ENCODE measurements around the gene PPP1R9B.

PPP1R9B gene

DNA sequence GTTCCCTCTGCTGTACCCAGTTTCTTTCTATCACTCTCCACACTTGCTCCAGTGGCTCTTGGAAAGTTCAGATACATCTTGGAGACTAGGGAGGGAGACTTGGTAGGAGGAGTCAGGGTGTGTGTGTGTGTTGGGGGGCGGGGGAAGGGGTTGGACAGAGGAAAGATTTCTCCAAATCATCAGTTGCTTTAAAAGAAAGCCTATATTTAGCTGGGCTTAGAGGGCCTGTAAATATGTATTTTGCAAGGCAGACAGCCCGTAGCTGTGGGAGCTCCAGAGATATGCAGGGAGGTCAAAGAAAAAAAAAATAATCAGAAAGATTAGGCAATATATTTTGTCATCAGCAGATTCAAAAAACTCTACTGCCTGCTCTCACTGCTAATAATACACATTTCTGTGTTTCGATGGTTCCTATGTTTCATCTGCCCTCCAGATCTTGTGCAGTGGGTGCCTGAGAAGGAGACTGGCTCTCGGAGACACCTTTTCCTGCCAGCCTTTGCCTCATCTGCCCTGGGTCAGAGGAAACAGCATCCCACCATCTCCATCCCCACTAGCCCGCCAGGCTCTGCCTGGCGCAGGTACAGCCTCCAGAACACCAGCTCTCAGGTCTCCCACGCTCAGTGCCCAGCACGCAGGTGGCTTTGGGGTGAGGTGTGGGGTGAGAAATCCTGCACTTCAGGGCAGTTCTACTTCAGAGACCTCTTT, 4.8 kb upstream of the PPP1R9B start:
- no peak for DNase-seq (ENCODE audit: low read depth in 3 of 3)

DNA sequence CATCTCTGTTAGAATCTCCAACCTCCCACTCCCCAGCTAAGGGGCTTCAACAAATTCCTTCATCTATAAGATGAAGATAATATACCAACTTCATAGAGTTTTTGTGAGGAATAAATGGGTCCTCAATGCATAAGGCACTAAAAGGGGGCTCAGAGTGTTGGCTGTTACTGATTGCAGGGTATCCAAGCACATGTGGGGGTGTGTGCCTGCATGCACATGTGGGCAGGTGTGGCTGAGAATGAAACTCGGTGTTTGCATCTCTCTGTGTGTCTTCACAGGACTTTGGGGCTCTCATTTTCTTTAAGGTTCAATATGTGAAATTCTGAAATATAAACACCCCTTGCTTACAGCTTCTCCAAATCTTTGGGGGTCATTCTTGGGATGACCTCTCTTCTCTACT, 4.1 kb upstream of the PPP1R9B start:
- DNase-seq (ENCODE audit: low read depth in 3 of 3) = no peak

DNA sequence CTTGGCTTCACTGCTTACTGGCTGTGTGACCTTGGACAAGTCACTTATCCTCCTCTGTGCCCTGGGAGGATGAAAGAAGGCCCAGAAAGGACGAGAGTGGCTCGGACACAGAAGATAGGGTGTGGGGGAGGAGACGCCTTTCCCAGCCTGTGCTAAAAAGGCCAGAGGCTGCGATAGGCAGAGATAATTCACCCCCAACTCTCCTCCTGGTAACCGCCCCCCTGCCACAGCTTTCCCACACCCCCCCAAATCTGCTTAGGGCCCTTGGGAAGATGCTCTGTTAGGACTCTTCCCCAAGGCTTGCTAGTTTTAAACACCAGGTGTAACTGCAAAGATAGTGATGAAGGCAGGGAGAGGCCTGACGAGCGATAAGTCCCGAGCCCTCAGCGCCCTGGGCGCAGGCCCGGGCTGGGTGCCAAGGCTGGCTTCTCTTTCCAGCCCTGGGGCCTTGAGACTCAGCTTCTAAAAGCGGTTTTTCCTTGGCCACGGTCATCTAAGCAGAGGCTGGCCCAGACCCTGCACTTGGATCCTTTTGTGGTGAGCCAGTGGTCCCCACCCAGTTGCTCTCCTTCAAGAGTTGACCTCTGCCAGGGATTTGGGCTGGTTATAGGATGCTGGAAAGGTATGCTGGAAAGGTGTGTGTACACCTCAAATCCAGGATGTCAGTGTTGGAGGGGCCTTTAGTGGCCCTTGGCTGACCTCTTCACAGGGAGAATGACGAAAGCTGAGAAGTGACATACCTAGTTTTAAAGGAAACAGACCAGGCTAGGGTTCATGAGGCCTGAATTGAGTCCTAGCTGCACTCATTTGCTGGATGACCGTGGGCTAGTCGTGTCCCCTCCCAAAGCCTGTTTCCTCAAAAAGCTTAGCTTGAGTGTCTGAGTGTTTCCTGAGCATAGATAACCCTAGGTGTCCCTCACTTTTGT, 3.4 kb upstream of the PPP1R9B start:
- no peak for DNase-seq (ENCODE audit: low read depth in 3 of 3)

DNA sequence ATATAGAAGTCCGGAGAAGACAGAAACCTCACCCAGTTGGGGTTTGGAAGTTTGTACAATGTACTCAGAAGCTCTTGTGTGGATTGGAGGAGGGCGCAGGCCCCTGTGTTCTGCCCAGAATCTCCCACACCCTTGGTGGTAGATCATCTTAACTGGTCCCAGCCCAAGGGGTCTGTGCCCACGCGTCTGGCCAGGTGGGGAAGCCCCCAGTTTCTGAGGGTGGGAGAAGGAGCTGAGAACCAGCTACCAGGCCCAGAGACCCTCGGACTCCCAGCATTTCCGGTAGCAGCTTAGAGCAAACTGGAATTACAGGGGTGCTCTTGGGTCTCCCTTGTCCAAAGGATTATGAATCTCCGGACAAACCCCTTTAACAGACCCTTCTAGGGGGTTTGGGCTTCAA, 2.3 kb upstream of the PPP1R9B start:
- DNase-seq (ENCODE audit: low read depth in 3 of 3) = no peak

DNA sequence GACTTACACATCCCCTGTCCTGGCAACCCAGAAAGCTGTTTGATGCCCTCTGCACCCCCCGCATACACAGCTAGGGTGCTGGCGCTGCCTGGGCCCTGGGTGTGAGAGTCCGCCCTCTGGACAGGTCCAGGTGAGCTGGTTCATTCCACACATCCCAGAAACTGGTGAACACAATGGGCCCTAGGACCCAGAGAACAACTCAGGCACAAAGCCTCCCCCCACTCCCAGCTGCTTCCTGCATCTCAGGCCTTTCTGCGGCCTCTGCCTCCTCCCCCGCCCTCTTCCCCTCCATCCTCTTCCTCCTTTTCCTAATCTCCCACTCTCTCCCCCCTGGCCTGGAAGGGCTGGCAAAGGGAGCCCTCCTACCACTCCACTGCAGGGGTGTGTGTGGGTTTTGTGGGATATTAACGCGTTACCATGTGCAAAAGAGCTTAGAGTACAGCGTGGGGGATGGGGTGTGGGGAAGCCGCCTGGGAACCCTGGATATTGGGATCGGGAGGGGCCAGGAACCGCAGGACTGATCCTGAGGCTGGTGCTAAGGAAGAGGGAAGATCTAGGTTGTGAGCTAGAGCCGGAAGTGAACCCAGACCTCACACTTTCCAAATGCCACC, 1.6 kb upstream of the PPP1R9B start:
- DNase-seq (ENCODE audit: low read depth in 3 of 3) = no peak

DNA sequence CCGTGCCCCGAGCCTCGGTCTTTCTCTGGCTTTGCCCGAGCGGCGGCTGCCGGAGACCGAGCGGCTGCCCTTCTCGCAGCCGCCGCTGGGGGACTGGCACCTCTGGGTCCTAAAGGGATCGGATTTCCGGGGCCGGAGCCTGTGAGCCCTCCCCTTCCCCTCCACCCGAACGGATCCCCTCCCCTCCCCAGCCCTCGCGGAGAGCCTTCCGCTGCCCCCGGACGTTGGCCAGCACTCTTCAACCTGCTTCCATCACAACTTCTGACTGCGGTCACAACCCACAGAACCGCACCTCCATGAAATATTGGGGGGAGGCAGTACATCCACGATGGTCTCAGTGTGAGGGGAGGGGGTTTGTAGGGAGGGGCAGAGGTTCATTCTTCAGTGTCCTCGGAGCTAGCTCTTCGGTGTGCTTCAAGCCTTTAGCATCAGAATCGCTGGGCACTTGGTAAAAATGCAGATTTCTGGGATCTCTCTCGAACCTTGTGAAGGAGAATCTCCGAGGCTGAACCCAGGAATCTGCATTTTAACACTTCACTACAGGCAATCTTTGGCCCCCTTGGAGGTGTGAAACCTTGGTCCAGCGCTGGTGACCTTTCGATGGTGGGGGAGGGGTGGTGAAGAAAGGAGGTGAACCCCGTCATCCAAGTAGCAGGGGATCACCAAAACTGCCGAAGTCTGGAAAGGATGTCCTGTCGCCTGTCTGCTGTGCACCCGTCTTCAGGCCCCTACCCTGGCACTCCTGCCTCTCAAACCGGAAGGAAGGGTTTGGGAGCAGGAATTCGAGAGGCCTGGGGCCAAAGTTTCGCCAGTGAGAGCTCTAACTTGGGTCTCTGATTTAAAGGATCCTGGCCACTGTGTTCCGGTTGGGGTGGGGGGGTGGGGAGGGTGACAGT, 812 bp upstream of the PPP1R9B start:
- peak; percentile 64 to 79 (median 76) for DNase-seq (ENCODE audit: low read depth in 3 of 3)

DNA sequence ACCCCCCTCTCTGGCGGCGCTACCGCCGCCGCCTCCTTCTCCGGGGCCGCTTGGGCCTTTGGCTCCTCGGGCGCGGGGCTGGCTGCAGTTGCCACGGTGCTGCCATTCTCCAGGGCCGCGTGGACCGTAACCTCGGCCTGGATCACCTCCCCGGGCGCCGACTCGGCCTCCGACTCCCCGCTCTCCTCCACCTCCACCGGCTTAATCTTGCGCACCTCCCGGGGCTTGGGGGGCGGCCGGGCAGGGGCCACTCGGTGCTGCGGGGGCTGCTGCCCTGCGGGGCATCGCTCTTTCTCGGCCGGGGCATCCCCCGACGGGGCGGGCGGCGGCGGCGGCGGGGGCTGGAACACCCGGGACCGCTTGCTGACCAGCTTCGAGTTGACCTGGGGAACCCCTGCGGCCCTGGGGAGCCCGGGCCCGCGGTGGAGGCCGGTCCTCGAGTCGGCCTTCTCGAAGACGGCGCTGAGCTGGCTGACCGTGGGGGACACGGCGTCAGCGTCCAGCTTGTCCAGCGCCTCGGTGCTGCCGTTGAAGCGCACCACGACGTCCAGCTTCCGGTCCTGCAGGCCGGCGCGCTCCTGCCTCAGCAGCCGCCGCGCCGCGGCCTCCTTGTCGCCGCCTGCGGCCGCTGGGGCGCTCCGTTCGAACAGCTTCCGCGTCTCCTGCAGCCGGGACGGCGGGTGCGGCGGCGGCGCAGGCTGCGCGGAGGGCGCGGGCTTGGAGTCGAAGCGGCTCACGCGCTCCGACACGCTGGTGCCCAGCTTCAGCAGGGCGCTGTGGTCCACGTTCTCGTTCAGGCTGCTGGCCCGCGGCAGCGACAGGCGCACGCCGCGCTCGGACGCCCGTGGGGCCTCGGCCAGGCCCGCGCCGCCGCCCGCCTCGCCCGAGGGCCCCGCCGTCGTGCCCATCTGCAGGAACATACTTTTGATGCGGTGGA, 792 bp downstream of the PPP1R9B start:
- no peak for DNase-seq (ENCODE audit: low read depth in 3 of 3)

DNA sequence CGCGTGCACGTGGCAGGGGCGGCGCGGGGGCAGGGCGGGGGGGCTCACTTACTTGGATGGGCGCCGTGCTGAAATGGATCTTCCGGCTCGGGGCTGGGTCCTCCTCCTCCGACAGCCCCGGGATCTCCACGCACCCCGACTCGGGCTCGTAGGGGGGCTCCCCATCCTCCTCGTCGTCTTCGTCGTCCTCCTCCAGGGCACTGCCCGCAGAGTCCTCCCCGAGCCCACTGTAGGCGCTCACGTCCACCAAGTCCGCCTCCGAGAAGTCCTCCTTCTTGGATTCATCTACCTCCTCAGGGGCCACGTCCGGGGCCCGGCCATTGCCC, 1.4 kb downstream of the PPP1R9B start:
- no peak for DNase-seq (ENCODE audit: low read depth in 3 of 3)

DNA sequence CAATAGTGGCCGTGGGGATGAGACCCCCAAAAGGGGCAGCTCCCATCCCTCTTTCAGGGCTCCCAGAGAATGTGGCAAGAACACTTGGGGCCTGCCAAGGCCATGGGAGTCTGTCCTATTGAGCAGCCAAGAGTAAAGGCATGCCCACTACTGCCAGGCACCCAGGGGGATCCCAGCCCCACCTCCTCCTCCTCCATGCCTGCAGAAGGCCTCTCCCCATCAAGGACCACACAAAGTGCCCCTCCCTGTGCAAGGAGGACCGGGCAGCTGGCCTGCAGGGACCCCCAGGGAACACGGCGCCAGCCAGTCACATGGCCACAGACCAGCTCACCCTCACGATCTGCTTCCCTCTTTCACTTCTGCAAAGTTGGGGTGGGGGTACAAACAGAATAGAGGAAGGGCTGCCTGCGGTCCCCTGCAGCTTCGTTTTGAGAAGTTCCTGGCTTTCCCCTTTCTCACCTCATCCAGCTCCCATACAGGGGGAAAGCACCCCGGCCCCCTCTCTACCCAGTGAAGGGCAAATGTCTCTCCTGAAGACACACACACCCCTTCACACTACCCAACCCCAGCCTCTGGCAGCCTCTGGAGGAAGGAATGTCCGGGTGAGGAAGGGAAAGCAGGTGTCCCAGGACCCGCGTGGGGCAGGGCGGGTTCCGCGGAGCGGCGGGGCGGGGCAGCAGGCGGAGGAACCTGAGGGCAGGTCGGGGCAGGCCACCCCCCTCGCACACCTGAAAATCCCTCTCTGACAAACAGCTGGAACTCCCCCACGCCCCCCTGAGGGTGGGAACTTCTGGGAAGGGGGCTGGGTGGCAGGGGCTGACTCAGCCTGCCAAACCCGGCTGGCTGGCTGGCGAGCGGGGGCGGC, 2.0 kb downstream of the PPP1R9B start:
- peak; percentile 68 to 90 (median 87) for DNase-seq (ENCODE audit: low read depth in 3 of 3)

DNA sequence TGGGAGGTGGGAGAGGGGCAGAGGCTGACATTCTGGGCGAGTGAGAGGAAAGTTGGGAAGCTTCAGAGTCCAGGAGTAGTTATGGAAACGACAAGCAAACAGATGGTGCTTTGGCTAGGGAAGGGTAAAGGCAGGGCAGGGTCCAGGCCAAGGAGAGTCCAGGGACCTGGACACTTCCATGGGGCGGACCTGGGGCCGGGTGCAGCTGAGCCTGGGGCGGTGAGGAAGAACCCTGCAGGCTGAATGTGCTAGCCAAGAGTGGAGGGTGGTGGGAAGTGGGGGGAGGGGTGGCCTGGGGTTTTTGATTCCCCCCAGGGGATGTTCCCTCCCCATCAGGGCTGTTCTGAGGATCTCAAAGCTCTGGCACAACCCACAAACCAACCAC, 2.6 kb downstream of the PPP1R9B start:
- no peak for DNase-seq (ENCODE audit: low read depth in 3 of 3)

DNA sequence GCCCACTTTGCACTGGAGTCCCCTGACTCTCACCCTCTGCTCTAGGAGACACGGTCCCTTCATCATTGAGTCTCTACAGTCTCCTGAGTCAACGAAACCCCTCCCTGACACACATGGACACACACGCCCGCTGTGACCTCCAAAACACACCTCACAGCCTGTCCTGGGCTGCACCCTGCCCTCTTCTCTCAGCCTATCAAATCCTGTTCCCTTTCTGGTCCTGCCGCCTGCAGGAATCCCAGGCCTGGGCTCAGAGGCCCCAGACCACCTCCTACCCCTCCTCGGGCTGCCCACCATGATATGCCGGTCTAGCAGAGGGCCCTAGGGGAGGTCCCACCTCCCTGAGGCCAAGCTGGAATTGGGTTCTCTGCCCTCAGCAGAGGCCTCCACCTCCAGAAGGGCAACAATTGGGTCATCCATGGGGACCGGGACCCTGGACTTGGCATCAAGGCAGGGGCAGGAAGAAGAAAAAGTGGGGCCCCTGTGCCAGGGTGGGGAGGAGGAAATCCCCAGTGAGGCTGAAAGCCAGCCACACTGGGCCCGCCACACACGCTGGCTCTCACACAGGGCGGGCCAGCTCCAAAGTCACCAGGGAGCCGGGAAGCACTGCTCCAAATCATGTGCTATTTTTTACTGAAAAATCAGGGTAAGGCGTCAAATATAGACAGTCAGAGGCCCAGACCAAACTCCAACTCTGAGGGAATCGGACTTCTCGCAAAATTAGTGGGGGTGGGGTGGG, 3.4 kb downstream of the PPP1R9B start:
- no peak for DNase-seq (ENCODE audit: low read depth in 3 of 3)

DNA sequence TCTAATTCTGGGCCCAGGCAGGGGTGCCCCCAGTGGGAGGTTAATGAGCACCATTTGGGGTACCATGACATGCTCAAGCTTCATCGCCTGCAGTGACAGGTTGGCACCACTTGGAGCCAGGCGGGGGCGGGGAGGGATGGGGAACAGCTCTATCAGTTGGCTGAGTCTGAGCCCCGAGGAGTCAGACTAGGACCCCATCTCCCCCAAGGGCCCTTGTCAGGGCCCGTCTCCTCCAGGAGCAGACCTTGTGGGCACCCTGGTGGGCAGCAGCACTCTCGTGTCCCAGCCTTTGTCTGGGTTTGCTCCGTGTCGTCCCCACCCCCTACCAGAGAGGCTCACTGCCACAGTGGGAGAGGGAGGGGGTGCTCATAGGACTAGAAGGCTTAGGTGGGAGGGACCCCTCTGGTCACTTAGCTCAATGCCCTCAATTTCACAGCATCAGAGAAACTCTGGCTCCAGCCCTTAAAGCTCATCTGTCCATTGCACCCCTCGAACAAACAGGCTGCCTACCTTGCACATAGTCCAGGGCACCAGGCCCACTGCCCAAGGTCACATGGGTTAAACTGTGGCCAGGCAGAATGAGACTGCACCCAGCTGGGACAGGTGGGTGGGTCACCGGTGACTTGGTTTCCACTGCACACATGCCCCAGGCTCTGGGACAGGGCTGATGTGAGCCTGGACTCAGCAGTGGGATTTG, 4.1 kb downstream of the PPP1R9B start:
- no peak for DNase-seq (ENCODE audit: low read depth in 3 of 3)

DNA sequence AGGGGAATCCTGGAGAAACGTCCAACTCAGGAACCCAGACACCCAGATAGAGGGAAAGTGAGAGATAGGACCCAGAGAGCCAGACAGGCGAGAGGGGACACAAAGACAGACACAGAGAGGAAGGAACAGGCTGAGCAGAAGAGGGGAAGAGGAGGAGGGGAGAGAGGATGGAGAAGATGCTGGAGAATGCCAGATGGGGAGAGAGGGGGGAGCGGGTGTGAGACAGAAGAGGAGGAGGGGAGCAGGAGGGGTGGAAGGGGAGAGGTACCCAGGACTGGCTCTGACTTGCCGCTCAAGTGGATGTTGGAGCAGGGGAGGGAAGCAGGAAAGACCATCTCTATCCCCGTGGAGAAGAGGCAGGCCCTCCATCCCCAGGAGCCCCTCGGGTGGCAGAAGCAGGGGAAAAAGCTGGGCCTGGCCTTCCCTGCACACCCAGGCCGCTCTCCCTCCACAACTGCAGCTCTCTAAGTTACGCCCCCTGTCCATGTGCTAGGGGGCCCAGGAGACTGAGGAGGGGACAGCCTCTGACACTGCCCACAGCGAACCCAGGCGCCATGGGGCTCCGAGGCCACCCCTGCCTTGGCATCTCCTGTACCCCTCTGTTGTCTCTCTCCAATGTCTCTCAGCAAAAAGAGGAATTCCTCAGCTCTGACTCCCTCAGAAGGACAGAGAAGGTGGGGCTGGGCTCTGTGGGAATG, 4.8 kb downstream of the PPP1R9B start:
- DNase-seq (ENCODE audit: low read depth in 3 of 3) = no peak

DNA sequence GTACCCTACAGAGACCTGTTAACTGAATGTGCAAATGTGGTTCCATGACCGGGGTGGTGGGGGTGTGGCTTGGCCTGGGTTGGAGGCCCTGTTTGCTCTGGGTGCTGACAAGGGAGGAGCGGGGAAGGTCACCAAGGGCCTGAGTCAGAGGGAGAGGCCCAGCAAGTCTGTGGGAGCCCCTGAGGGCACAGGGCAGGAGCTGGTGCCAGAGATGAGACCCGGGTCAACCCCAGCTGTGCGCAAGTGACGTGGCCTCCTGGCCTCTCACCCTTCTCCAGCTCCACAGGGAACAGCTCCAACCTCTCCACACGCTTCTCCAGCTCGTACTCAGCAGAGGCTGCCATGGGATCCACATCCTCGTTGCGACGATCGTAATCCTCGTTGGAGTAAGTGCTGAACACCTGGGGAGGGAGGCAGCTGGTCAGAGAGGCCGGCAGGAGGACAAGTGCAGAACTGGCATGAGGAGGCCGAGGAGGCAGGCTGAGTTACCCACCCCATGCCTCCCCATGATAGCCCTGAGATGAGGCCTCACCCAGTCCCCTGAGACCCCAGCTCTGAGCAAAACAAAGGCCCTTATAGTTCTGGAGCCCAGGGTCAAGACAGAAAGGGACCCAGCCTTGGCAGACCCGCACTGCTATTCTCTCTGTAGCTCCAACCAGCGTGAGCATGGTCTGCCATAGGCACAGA, 5.5 kb downstream of the PPP1R9B start:
- DNase-seq (ENCODE audit: low read depth in 3 of 3) = no peak

DNA sequence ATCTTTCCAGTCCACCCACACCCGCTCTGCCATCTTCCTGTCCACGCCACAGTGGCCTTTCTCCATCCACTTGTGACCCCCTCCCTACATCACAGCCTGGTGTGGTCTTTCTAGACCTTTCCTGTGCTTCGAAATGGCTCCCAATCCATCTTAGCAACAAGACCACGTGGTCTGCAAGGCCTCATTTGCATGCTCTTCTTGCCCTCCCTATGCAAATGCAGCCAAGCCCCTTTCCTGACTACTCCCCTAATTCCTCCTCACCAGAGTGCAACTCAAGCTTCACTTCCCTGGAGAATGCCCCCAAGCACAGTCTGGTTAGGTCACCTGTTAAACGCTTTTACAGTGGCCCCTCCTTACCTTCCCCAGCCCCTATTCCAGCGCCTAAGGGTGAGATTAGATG, 6.1 kb downstream of the PPP1R9B start:
- DNase-seq (ENCODE audit: low read depth in 3 of 3) = no peak

DNA sequence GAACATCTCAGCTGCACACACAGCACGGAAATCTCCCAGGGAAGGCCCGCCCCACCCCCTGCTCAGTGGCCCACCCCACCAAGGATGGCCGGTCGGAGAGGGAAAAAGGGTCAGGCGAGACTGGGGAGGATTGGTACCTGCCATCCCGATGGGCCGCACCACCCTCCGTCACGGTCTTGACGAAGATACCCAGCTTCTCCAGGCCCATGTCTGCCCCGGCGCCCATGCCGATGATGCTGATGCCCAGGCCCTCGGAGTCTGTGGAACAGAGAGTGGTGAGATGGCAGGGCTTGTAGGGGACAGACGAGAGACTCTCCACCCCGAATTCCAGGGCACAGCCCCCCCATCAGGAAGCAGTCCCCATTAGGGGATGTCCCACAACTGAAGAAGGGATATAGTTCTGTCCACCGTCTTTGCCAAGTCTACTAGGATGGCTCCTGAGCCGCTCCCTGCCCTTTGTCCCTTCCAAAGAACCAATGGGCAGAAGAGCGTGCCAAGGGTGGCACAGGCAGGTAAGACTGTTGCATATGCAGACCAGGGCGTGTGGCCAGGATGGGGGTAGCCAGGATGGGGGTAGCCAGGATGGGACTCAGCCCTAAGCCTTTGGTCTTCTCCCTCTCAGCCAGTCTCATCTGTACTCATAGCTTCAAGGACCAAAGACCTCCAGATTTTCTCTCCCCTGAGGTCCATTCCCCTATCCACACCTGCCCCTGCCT, 6.9 kb downstream of the PPP1R9B start:
- no peak for DNase-seq (ENCODE audit: low read depth in 3 of 3)

DNA sequence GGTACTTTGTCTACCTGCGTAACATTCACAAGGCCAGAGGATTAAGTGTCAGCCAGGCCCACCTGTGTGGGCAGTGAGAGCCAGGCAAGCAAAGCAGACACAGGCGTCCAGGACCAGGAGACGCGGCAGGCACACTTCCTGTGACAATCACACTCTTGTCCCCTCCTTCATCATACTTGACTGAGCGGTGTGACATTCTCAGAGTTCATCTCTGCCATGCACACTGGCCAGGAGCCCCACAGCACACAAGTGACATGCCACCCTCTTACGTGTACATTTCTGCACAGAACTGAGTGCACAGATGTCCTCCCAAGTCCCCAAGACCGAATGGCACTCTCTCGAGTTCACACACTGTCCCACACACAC, 8.7 kb downstream of the PPP1R9B start:
- DNase-seq (ENCODE audit: low read depth in 3 of 3) = no peak
